GM19395 (cell line): ENCODE results near the gene RAP1GAP.

Experiments used
- ATAC-seq: cut with Tn5 transposase; IDR thresholded peaks from one replicate; pipeline ENCODE4 v1.9.1; 2021; ENCODE audit warnings: mild to moderate bottlenecking, moderate library complexity; ENCODE audit not compliant: unreplicated experiment

The RAP1GAP gene

DNA sequence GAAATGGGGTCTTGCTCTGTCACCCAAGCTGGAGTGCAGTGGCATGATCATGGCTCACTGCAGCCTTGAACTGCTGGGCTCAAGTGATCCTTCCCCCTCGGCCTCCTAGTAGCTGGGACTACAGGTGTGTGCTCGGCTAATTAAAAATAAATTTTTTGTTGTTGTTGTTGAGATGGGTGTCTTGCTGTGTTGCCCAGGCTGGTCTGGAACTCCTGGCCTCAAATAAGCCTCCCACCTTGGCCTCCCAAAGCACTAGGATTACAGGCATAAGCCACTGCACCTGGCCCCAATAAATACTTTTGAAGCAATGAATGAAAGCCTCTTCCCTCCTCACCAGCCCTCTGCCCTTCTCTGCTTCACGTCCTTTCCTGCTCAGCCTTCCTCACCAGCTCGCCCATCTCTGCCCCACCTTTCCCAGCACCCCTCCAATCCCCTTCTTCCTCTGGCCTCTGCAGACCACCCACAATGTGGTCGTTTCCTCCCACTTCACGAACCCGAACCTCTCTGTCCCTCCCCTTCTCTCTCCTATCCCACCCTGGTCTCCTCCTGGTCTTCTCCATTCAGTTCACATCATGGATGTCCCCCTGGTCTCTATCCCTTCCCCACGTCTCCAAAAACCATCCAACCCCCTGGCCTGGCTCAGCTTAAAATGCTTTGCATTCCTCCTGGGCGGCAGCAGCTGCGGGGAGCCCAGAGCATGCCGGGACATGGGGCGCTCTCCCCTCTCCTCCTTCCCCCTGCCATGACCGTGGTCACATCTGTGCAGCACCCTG lies 38.4 kb downstream of the RAP1GAP start:
- ATAC-seq: no peak

DNA sequence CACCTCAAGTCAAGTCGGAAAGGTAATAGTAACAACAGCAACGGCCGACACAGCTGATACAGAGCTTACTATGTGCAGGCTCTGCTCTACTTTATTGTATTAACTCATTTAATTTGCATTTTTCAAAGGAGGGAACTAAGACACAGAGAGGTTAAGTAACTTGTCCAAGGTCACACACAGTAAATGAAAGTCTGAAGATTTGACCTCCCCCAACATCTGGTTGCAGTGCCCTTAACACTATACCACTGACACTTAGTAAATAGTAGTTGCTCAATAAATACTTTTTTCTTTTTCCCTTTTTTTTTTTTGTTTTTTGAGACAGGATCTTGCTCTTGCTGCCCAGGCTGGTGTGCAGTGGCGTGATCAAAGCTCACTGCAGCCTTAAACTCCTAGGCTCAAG lies 39.2 kb downstream of the RAP1GAP start:
- ATAC-seq: no peak

DNA sequence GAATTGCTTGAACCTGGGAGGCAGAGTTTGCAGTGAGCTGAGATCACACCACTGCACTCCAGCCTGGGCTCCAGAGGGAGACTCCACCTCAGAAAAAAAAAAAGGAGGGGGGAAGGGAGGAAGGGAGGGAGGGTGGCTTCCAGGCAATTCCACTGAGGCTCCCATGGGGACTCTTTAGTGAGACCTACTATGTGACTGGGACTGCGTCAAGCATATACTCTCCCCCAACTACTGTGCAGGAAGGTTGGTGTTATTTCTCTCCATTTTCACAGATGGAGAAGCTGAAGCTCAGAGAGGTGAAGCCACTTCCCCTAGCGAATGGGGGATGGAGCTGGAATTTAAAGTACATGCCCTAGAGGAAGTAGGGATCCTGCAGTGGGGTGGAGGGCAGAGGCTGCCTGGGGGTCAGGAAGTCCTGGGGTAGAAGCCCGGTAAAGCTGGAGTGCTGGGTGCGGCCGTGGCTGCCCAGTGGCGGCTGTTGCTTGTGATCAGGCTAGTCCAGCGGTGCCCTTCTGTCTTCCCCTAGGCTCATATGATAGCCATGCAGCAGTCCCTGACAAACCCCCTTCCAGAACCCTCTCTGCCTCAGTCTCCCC lies 40.3 kb downstream of the RAP1GAP start:
- ATAC-seq: no peak

DNA sequence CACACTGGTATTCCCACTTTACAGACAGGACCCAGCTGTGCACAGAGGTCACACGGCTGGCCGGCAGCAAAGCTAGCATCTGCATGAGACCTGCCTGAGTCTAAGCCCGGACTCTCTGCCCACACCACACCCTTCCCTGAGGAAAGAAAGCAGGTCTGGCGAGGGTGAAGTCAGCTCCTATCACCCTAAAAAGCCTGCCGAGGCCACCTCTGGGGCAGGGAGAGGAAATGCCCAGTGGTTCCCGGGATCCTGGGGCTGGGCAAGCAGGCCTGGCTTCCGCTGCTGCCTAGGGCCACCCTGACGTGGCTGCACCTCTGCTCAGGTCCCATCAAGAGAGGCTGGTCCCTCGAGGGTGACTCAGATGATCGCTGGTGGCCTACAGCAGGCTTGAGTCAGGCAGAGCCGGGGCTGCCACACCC lies 42.2 kb downstream of the RAP1GAP start:
- no peak for ATAC-seq

DNA sequence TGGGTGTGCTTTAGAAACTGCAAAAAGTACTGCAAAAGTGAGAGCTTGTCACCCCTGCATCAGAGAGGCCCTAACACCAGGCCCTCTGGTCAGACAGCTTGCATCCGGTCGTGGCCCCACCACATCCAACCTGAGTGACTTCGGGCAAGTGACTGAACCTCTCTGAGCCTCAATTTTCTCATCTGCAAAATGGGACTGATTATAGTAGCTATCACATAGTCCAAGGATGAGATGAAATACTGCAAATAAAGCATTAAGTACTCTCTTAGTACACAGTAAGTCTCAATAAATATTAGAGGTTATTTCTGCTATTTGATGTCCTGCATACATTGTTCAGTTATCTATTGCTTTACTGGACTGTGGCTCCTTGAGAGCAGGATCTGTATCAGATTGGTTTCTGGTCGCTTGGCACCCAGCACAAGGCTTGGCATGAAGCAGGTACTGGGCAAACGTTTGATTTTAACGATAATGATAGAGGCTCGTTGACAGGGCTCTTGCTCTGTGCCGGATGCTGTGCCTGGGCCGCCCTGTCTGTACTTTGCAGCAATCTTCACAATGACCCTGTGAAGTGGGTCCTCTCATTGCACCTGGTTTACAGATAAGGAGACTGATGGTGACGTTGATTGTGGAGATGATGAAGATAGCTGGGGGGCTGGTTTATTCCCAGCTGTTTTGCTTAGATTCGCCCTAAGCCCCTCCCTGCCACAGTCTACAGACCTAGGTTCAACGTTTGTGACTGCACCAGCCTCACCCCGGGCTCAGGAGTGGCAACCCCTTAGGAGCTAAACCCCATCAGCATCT lies 43.6 kb downstream of the RAP1GAP start:
- ATAC-seq: no peak

DNA sequence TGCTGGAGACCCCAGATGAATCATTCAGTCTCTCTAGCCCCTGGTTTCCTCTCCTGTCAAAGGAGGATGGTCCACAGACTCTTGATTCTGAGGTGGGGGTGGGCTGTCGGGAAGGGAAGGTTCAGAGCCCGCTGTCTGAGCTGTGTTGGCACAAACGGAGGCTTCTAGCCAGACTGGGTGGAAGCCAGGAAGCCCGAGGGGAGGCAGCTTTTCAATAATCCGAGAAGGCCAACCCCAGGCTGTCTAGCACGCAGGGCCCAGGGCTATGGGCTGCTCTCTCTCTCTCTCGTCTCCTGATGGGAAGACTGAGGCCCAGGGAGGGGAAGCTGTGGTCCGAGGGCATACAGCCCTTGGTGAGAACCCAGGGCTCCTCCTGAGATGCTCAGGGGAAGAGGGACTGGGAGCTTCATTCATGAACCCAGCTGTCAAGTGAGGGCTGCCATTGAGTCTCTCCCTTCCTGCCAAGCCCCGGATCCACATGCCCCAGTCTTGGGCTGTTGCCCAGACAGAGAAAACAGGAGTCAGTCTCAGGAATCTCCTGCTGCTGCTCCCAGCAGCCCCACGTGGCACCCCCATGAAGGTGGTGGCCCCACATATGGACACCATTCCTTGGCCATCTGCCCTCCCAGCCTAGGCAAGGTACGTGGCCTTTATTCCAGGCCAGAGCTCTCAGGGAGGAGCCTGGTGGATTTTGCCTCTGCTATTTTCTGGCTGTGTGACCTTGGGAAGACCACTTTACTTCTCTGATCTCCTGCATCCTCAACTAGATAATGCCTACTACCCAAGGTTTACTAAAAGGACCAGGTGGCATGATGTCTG lies 44.4 kb downstream of the RAP1GAP start:
- ATAC-seq: no peak

DNA sequence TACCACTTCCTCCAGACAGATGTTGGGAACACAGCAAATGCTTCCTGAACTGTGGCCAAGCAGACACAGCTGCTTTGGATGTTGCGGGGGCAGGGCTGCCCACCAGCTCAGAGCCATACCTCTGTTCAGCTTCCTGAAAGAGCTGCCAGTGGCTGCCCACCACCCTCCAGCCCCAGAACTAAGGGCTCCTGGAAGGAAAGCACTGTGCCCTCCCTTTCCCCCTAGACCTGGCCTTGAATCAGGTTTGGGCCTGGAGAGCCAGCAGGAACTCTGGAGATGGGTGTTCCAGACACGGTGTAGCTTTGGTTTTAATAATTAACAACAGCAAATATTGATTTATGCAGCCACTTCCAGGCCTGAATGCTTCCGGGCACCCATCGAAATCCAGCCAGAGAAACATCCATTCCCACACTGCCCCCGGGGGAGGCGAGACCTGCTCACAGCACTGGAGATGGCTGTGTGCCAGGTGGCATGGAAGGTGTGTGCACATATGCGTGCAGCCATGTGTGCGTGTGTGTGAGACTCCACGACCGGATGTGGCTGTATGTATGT lies 45.7 kb downstream of the RAP1GAP start:
- no peak for ATAC-seq

DNA sequence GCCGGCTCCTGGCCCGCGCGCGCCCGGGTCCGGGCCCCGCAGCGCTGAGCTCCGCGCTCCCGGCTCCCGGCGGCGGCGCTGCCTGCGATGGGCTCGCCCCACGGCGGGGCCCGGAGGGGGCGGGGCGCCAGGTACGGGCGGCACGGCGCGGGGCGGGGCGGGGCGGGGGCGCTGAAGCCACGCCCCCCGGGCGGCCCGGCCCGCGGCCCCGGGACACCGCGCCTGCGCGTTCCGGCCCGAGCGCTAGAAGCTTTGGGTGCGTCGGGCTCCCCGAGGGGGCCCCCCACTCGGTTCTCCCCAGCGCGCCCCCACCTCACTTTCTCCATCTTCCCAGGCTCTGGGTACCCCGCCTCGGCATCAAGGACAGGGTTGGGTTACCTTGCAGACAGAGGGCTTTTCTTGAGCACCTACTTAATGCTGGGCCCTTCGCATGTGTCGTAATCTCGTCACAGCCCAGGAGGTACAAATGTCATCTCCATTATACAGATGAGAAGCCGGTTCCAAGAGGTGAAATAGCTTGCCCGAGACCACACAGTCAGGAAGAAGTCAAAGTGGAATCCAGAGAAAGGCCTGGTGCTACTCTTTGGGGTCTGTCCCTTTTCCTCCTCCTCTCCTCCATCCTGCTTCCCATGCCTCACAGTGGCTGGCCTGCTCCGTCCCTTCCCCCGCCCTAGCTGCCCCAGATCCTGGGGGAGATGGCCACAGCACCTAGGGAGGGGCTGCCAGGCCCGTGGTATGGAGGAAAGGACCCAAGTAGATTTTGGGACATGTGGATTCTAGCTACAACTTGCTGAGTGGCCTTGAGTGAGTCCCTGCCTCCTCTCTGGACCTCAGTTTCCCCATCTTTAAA lies 46.5 kb downstream of the RAP1GAP start:
- ATAC-seq: no peak

DNA sequence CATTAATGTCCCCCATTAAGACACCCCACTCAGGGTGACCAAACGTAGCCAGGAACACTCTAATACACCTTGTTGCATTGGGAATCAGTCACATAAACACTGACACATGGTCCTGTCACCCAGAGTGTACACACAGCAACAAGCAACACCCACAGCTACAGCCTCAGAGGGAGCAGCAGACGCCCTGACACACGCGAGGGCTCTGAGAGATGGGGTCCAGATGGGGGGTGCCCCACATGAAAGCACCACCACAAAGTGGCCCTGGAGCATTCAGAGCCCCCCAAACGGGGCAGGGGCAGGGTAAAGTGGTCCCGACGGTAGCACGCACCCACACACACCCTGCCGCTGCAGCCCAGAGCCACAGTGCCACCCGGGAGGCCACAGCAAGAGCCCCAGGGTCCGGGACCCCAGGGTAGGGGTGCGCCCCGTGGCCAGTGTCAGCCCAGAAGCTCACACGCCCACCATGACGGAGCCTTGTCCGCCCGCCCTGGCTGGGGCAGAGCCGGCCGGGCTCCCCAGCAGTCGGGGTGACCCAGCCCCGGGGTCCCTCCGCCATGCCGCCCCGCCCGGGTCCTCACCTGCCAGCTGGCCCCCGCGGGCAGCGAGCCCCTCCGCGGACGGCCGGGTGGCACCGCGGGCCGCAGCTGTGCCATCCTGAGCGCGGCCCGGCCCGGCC lies 47.3 kb downstream of the RAP1GAP start:
- no peak for ATAC-seq

DNA sequence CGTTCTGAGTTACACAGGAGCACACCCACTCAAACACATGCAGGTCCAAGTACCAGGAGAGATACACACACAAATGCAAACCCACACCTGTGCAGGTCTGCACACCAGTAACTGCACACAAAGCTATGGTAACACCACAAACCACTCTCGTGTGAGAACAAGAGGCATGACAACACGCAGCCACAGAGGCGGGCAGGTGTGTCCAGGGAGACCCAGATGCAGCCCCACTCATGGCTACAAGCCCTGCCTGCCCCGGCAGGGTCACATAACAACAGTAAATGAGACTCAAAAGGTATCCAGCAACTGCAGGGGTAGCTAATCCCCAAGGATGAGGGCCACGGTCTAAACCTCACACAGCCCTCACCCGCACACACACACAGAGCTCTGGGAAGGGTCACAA lies 48.1 kb downstream of the RAP1GAP start:
- ATAC-seq: no peak

DNA sequence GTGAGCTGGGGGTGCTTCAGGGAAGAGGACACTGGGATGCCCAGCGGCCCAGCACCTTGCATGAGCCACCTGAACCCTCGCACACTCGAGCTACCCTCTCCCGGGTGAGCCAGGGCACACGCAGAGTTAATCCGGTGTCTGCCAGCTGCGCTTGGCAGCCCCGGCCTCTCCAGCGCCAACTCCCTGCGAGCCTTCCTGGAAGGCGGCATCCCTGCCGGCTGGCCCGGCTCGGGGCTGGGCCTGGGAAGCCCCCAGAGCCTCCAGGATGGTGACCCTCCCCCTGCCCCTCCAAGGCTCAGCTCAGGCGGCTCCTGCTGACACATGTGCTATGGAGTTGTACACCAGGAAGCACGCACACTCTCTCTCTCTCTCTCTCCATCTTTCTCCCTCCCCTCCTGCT lies 48.7 kb downstream of the RAP1GAP start:
- no peak for ATAC-seq

DNA sequence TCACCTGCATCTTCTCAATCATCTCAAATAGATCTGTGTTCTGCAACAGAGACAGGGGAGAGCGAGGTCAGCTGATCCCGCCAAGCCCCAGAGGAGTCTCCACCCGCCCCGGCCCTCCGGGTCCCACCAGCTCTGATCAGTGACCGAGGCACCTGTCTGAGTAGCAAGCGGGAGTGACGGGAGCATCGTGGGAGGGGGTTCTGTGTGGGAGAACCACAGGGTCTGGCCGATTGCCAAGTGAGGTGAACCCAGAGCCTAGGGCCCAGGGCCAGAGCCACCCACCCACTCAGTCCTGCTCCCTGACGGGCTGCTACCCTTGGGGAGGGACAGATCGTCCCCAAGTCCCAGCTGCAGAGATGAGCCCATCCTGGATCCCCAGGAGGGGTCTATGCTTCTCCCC lies 49.1 kb downstream of the RAP1GAP start:
- ATAC-seq: no peak

DNA sequence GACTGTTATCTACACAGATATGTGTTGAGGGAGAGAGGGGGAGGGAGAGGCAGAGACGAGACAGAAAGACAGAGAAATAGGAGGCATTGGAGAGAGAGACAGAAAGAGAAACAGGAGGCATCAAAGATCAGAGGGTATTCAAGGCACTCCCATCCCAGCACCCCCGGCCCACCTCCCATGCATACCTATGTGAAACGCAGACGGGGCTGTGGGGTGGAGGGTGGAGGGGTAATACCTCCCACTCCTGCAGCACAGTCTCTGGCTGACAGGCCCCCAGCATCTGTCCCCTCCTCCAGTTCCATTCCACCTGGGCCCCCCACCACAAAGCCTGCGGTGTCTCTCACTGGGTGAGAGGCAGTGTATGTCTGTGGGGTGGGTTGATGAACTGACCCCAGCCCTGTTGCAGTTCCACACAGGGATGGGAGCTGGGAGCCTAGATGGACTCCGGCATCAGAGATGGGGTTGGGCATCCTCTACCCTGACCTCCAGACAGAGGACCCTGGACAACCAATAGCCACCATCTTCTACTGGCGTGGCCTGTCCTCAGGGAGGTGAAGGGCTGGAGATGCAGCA lies 49.7 kb downstream of the RAP1GAP start:
- no peak for ATAC-seq

DNA sequence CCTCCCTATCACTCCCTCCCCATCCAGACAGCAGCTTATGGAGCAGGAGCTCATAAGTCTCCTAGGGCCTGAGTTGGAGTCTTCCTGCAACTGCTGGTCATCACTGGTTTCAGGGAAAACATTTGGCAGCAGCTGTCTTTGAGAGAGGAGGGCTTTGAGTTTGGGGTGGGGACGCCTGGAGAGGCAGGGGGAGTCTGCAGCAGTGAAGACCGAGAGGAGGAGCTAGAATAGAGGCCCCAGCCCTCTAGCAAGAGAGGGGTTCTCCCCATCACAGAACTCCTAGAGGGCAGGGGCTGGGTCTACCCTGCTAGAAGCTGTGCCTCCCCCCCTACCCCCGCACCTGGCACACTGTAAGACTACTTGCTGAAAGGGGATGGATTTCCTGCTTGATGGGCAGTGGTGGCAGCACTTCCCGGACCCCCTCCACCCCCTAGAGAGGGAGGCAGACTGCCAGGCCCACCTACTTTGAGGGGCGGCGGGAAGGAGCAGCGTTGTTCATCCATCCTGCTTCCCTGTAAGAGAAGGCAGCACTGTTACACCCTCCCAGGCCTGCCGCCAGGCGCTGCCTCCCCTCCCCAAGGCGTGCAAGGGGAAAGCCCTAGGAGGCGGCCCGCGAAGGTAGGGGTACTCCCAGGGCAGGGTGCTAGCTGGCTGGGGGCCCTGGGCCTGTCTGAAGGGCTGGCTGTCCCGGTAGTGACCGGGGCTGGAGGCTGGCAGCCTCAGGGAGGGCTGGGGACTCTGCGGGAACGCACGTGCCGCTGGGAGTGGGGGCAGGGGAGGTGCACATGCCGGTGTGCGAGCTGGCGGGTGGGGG lies 50.4 kb downstream of the RAP1GAP start:
- ATAC-seq: no peak

DNA sequence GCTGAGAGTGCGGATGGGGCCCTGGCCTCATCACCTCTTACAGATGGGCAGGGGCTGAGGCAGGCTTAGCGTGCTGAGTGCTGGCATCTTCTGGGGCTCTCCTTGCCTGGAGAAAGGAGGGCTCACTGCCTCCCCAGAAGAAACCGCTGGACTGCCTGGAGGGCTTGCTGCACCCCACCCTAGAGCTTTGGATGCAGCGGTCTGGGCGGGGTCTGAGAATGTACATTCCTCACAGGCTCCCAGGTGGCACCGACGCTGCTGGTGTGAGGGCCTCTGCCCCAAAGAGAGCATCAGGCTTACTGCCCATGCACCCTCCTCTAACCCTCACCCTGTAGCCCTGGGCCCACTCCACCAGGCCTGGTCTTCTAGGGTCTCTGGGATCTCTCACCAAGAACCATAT lies 51.1 kb downstream of the RAP1GAP start:
- no peak for ATAC-seq

DNA sequence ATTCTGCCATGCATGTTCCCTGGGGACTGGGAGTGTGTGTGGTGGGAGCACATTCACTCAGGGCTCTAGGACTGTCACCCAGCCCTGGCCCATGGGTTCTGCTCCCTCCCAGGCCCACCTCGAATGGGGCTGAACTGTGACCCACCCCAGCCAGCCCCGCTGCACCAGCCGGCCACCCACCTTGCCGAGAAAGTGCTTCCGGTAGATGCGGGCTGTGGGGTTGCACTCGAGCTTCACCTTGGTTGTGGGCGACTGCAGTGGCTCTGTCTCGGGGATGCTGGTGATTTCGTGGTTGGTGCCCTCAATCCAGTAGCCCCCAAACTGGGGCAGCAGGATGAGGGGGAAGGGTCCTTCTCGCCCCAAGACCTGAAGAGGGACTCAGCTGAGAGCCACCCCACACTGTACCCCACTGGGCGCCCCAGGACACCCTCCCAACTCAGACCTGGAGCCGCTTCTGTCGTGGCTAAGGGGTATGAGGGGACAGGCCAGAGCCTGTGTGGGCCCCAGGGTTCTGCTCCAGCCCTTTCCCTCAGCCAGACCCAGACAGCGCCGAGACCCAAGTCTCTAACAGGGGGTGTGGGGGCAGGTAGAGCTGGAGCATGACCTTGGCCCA lies 51.9 kb downstream of the RAP1GAP start:
- ATAC-seq: no peak

DNA sequence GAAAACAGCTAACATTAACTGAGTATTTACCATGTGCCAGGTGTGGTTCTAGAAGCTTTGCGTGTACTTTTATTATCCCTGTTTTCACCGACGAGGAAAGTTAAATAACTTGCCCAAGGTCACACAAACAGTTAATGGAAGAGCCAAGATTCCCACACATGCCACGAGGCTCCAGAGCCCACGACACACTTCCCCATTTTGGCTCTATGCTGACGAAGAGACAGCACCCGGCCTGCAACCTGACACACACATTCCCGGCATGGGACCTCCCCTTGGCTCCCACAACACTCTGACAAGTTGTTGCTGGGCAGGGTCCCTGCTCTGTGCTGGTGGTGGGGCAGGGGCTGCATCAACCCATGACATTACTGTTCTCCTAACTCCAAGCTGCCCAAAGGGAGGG lies 52.8 kb downstream of the RAP1GAP start:
- no peak for ATAC-seq
